ENCODE measurements around the gene MTMR3. TPM values are rescaled to one million over a fixed set of nuclear protein-coding genes. Genes with fewer than 3 reads are reported as not detected.

Gene MTMR3
- total and polyA plus RNA-seq, 2 of the 8 experiments (the other 6 are each of a cell fraction or from before 2014, with no cell fraction given), result 16.9 to 18.5 TPM

- Histone ChIP-seq H3K4ac (replicated peaks; ENCODE audit: insufficient read length, low read depth, low read length) (no peak overlapping the region), H2BK15ac (ENCODE audit: low read length) (no peak overlapping the region), H3K36me3 (ENCODE audit: control insufficient read depth in 2 of 4, insufficient read depth in 4 of 4, low read length in 3 of 4) (no peaks in the 10 kb centered on the region), H2BK12ac (ENCODE audit: low read depth, low read length) (no peak overlapping the region), H3K9ac (replicated peaks in 1 of 4; ENCODE audit: extremely low read depth in 1 of 4, low read depth in 3 of 4, low read length in 3 of 4) (no peak overlapping the region), H4K5ac (ENCODE audit: insufficient read length, low read depth, low read length) (no peak overlapping the region), H3K4me2 (ENCODE audit: insufficient read depth in 1 of 2, low read depth in 2 of 2, low read length in 2 of 2) (no peak overlapping the region), H2BK120ac (replicated peaks; ENCODE audit: low read depth, low read length) (no peak overlapping the region), H3K4me1 (replicated peaks in 1 of 4; ENCODE audit: control insufficient read depth in 3 of 4, insufficient read depth in 4 of 4, low read length in 3 of 4) (peaks cover 0 to 3% (median 0%) of the 10 kb centered on the region in 4 experiments; a peak in 1 of 7 replicates), H3K9me3 (ENCODE audit: insufficient read depth in 2 of 2, low read depth in 1 of 2, low read length in 1 of 2) (no peaks in the 10 kb centered on the region), H4K20me1 (replicated peaks in 1 of 2; ENCODE audit: control insufficient read depth in 1 of 2, insufficient read depth in 2 of 2, low read length in 2 of 2) (peaks cover 0 to 2% of the 10 kb centered on the region in 2 experiments), H3K27me3 (replicated peaks in 1 of 4; ENCODE audit: control insufficient read depth in 3 of 4, extremely low read depth in 1 of 4, insufficient read depth in 3 of 4, low read length in 3 of 4) (no peaks in the 10 kb centered on the region), H2BK5ac (ENCODE audit: low read depth, low read length) (no peak overlapping the region), H3K23ac (ENCODE audit: insufficient read length) (no peak overlapping the region), H3K23me2 (ENCODE audit: low read depth, low read length) (no peaks in the 10 kb centered on the region), H3K79me1 (ENCODE audit: low read depth, low read length) (no peaks in the 10 kb centered on the region), H3K27ac (ENCODE audit: low read depth, low read length) (no peak overlapping the region), H2BK20ac (ENCODE audit: low read length) (no peak overlapping the region), H4K8ac (ENCODE audit: extremely low read depth, insufficient read depth, low read length) (no peak overlapping the region), H3K56ac (replicated peaks; ENCODE audit: insufficient read length, low read depth, low read length) (no peak overlapping the region), H3K14ac (ENCODE audit: insufficient read length) (no peak overlapping the region), H3K79me2 (ENCODE audit: control insufficient read depth in 1 of 2, insufficient read depth in 2 of 2, low read length in 2 of 2) (peaks cover 0 to 67% of the 10 kb centered on the region in 2 experiments; a peak in 2 of 4 replicates), H2AK5ac (ENCODE audit: low read depth, low read length) (no peak overlapping the region), H3K4me3 (ENCODE audit: extremely low read depth in 1 of 4, insufficient read depth in 2 of 4, low read depth in 3 of 4, low read length in 4 of 4) (no peak overlapping the region), H2AFZ (ENCODE audit: low read length) (no peak overlapping the region), H4K91ac (replicated peaks; ENCODE audit: insufficient read length, low read length) (no peak overlapping the region), H3K18ac (ENCODE audit: extremely low read depth, low read length) (no peak overlapping the region)
- no peak for FAIRE-seq
- CTCF ChIA-PET (ENCODE audit: partially characterized antibody), result interaction anchor here (1.5 kb wide), 1 partner anchor 24 kb away, joined by 3 read pairs; no protein-coding TSS in a partner anchor
- 85% methylated on average over 2 of the region's 2 CpGs; no CpG with 5 or more reads in 1 of the 2 experiments for WGBS, 2 experiments (ENCODE audit: extremely low coverage in 1 of 2, insufficient coverage in 1 of 2, insufficient read length in 1 of 2, insufficient replicate concordance in 2 of 2, low coverage in 1 of 2, low lambda C conversion rate in 2 of 2, missing lambda C conversion rate in 1 of 2)
- POLR2A ChIA-PET (ENCODE audit: partially characterized antibody), result no interaction called here
- DNase-seq (ENCODE audit: low read depth in 1 of 2, low spot score in 2 of 2), result no peak
- TF ChIP-seq POLR2AphosphoS5 (IDR thresholded peaks at IDR 0.05; ENCODE audit: low read depth, low read length) (no peak), ASH2L (IDR thresholded peaks at IDR 0.05; ENCODE audit: low read length) (no peak), TAF7 (optimal IDR thresholded peaks at IDR 0.05; ENCODE audit: borderline replicate concordance, low read depth, low read length) (no peak), BRCA1 (IDR thresholded peaks at IDR 0.05; ENCODE audit: low read depth, low read length) (no peak), EP300 (IDR thresholded peaks at IDR 0.05; ENCODE audit: borderline replicate concordance in 1 of 2, low read depth in 2 of 2, low read length in 2 of 2) (no peak), CHD1 (IDR thresholded peaks at IDR 0.05; ENCODE audit: low read depth, low read length) (no peak), GTF2F1 (IDR thresholded peaks at IDR 0.05; ENCODE audit: borderline replicate concordance, low read depth, low read length) (no peak), HDAC2 (IDR thresholded peaks at IDR 0.05; ENCODE audit: borderline replicate concordance in 1 of 2, low read depth in 2 of 2, low read length in 2 of 2) (no peak), RAD21 (IDR thresholded peaks at IDR 0.05 in 1 of 2, conservative IDR thresholded peaks at IDR 0.05 in 1 of 2; ENCODE audit: low read depth in 2 of 2, low read length in 2 of 2) (no peak), TAF1 (IDR thresholded peaks at IDR 0.05; ENCODE audit: low read depth, low read length) (no peak), YY1 (IDR thresholded peaks at IDR 0.05; ENCODE audit: low read depth, low read length) (no peak), CTBP2 (IDR thresholded peaks at IDR 0.05; ENCODE audit: borderline replicate concordance, insufficient read depth, insufficient read length, low read length) (no peak), ATF3 (IDR thresholded peaks at IDR 0.05; ENCODE audit: insufficient read depth, low read depth, low read length) (no peak)
Observed at GRCh38 chr22:29932136-29932535, 49.2 kb downstream of the MTMR3 start.
